Measurements from ENCODE around the gene CBX1. TPM values are rescaled to one million over a fixed set of nuclear protein-coding genes. Genes with fewer than 3 reads are reported as not detected.
"Not testable (repeated sequence)": the region's sequence is repeated elsewhere in the genome, so short reads cannot be mapped to it uniquely, and the experiment has no call there.

CBX1 gene
- total RNA-seq, 2 donors from 2014 or later: 18.3 to 22.1 TPM

DNA sequence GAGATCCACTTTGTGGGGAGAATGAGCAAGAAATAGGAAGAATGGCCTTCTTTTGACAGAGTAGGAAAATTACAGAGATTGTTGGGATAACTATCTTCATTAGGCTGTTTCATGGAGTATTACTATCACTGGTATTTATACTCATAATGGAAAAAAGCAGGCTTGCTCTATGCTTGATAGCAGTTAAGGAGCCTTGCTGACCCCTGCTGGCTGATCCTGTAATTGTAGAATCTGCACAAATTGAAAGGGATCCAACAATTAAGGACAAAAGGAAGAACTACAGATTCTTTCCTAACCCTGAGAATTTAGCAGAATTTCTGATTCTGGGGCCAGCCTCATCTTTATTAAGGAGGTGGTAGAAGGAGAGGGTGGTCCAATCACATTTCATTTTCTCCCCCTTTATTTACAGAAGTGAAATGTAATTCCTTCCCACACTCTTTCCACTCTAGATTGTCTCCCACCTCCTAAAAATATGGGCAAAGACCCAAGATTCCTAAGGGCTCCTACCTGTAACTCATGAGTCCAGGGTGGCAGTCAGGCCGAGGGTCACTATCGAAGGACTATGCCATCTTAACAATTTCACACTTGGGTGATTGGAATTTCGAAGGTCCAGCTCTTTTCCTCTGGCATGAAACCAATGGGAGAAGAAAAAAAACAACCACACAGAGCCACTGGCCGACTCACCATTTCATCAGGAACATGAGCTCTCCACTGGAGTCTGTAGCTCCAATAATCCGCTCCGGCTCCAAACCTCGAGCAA is 26.8 kb downstream of the CBX1 start:
- H3K36me3 ChIP-seq: peaks cover 38% of the 10 kb centered on the region
- no peaks in the 10 kb centered on the region for H3K4me1 ChIP-seq
- TF ChIP-seq, protein P1, sequence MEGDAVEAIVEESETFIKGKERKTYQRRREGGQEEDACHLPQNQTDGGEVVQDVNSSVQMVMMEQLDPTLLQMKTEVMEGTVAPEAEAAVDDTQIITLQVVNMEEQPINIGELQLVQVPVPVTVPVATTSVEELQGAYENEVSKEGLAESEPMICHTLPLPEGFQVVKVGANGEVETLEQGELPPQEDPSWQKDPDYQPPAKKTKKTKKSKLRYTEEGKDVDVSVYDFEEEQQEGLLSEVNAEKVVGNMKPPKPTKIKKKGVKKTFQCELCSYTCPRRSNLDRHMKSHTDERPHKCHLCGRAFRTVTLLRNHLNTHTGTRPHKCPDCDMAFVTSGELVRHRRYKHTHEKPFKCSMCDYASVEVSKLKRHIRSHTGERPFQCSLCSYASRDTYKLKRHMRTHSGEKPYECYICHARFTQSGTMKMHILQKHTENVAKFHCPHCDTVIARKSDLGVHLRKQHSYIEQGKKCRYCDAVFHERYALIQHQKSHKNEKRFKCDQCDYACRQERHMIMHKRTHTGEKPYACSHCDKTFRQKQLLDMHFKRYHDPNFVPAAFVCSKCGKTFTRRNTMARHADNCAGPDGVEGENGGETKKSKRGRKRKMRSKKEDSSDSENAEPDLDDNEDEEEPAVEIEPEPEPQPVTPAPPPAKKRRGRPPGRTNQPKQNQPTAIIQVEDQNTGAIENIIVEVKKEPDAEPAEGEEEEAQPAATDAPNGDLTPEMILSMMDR (IDR thresholded peaks at IDR 0.05): peak; percentile 63 to 84
- DNase-seq (ENCODE audit: low spot score): peak; percentile 91
- H3K27me3 ChIP-seq: no peaks in the 10 kb centered on the region
- peak overlapping the region in 1 of 2 donors; percentile 2 for H3K27ac ChIP-seq
- H3K9me3 ChIP-seq: no peaks in the 10 kb centered on the region
- H3K4me3 ChIP-seq: no peak overlapping the region

DNA sequence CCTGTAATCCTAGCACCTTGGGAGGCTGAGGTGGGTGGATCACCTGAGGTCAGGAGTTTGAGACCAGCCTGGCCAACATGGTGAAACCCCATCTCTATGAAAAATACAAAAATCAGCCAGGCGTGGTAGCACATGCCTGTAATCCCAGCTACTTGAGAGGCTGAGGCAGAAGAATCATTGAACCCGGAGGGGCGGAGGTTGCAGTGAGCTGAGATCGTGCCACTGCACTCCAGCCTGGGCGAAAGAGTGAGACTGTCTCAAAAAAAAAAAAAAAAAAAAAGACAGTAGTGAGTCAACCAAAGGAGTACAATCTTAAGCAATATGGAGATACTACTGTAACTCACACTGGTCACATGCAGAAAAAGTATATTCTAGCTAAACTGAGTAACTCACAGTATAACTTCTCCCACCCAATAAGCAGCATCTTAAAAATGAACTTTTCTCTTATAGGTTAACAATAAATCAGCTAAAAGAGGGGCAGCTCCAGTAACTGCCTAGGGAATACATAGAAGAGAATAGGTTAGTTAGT is 27.6 kb downstream of the CBX1 start:
- H3K4me1 ChIP-seq; H3K4me3 ChIP-seq; H3K9me3 ChIP-seq; H3K27me3 ChIP-seq; DNase-seq (ENCODE audit: low spot score): not testable (repeated sequence)
- H3K36me3 ChIP-seq: peaks cover 47% of the 10 kb centered on the region
- peak overlapping the region in 1 of 2 donors; percentile 2 for H3K27ac ChIP-seq

DNA sequence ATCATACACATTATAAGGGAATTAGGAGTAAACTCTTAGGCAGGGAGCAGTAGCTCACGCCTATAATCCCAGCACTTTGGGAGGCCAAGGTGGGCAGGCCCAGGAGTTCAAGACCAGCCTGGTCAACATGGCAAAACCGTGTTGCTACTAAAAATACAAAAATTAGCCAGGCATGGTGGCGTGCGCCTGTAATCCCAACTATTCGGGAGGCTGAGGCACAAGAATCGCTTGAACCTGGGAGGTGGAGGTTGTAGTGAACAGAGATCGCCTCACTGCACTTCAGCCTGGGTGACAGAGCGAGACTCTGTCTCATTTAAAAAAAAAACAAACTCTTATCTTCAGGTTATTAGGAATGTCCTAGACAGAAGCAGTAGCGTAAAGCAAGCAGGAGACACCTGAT is 28.5 kb downstream of the CBX1 start:
- H3K27ac ChIP-seq; DNase-seq (ENCODE audit: low spot score); H3K9me3 ChIP-seq; H3K4me1 ChIP-seq; H3K4me3 ChIP-seq; H3K27me3 ChIP-seq: not testable (repeated sequence)
- H3K36me3 ChIP-seq: peaks cover 51% of the 10 kb centered on the region

DNA sequence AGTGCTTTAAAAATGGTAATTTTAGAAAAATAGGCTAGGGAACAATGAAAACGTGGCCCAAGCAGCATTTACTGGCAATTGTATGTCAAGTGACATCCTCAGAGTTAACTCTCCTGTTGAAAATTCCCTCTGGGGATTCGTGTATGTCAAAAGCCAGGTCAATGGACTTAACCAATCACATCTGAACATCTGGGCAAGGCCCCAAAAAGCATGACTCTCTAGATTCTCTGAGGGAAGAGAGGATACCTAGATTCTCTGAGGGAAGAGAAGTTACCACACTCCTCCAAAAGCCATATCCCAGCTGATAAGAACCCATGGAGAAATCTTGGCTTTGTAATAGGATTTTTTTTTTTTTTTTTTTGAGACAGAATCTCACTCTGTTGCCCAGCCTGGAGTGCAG is 29.6 kb downstream of the CBX1 start:
- Histone ChIP-seq H3K4me3 (no peak overlapping the region), H3K4me1 (no peaks in the 10 kb centered on the region), H3K27me3 (no peaks in the 10 kb centered on the region), H3K27ac (no peak overlapping the region), H3K9me3 (no peaks in the 10 kb centered on the region), H3K36me3 (peaks cover 50% of the 10 kb centered on the region)
- TF ChIP-seq, protein P1 (IDR thresholded peaks at IDR 0.05): no peak
- no peak for DNase-seq (ENCODE audit: low spot score)

DNA sequence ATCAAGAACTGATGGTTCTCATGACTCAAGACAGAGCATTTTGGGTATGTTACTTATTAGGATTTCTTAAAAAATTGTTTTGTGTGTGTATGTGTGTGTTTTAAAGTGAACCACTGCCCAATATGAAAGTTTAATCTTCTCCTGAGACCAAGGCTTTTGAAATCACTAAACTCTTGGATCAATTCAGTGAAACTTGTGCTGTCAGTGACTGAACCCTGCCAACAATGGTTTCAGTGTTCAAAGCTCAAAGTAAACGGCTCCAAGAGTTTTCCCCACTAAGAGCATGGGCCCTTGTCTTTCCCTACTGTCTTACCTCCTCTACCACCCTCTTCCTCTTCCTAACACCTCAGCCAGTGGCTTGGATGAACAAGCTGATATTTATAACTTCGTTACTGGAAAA is 31.1 kb downstream of the CBX1 start:
- Histone ChIP-seq H3K4me3 (no peak overlapping the region), H3K4me1 (peaks cover 0 to 12% of the 10 kb centered on the region in 2 donors), H3K27ac (no peak overlapping the region), H3K9me3 (no peaks in the 10 kb centered on the region), H3K27me3 (no peaks in the 10 kb centered on the region), H3K36me3 (peaks cover 47% of the 10 kb centered on the region)
- TF ChIP-seq, protein P1 (IDR thresholded peaks at IDR 0.05): no peak
- DNase-seq (ENCODE audit: low spot score): no peak

DNA sequence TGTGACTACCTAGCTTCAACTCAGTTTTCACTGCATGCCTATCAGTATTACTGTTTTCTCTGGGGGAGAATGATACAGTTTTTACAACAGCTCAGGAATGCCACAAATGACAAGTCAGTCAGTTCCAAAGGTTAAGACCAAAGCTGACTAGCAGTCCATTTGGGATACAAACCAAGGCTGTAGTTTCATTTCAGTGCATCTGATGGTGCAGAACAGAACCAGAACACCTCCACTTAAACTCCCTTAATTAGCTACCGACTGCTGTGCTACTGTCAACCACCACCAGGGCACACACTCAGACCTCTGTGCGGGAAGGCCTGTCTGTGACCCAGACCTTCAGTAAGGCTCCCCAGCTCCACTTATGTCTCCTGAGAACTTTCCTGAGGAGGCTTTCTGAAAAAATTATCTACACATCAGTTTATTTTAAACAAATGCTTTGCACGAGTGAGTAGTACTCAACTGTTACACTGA is 32.8 kb downstream of the CBX1 start:
- TF ChIP-seq, protein P1 (IDR thresholded peaks at IDR 0.05): no peak

DNA sequence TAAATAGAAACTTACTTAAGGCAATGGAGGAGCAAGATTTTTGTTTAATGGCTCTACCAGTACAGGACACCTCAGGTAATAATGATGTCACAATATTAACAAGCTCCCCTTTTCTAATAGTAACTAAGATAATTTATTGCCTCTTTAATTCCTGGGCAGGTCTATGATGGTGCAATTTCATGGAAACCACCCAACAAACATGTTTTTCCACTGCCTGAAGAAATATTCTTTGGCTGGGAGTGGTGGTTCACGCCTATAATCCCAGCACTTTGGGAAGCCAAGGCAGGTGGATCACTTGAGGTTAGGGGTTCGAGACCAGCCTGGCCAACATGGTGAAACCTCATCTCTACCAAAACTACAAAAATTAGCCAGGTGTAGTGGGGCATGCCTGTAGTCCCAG is 33.5 kb downstream of the CBX1 start:
- Histone ChIP-seq H3K36me3 (peaks cover 56% of the 10 kb centered on the region), H3K4me1 (peaks cover 0 to 32% of the 10 kb centered on the region in 2 donors)
- not testable (repeated sequence) for H3K4me3 ChIP-seq; DNase-seq (ENCODE audit: low spot score); H3K9me3 ChIP-seq; H3K27me3 ChIP-seq; H3K27ac ChIP-seq

More for the DNA sequence above, 32.8 kb downstream of the CBX1 start:
- H3K27ac ChIP-seq: no peak overlapping the region
- peaks cover 54% of the 10 kb centered on the region for H3K36me3 ChIP-seq
- no peaks in the 10 kb centered on the region for H3K9me3 ChIP-seq
- H3K4me1 ChIP-seq: peaks cover 0 to 28% of the 10 kb centered on the region in 2 donors
- no peak for DNase-seq (ENCODE audit: low spot score)
- no peak overlapping the region for H3K4me3 ChIP-seq
- no peaks in the 10 kb centered on the region for H3K27me3 ChIP-seq

Measured in right atrium auricular region (tissue), 2 donors.